HL-60 (cell line): ENCODE measurements around the gene PARVB.

ENCODE experiments used
- DNase-seq, 2 experiments: peaks; one replicate each; pipeline ENCODE4 v3.0.0-alpha.2; 2010 to 2020; ENCODE audit warnings: low read depth in 1 of 2, low spot score in 1 of 2
- H3K27ac ChIP-seq: fragments of 250-450 bp; sonication (Bioruptor Pico); replicated peaks from 2 replicates; pipeline ENCODE4 v1.5.1; 2020; ENCODE audit warnings: mild to moderate bottlenecking, moderate library complexity
- H3K27me3 ChIP-seq: fragments of 250-450 bp; sonication (Bioruptor Pico); 2 replicates; pipeline ENCODE4 v1.5.1; 2021; ENCODE audit warnings: mild to moderate bottlenecking, moderate library complexity; ENCODE audit not compliant: insufficient read depth, poor library complexity, severe bottlenecking
- H3K4me3 ChIP-seq: replicated peaks from 2 replicates; pipeline ENCODE4 v1.5.1; 2011; ENCODE audit warnings: mild to moderate bottlenecking, control low read depth, low read length; ENCODE audit not compliant: insufficient read depth
- GABPA ChIP-seq: IDR thresholded peaks from 2 replicates; pipeline ENCODE4 v1.6.1; 2012; ENCODE audit warnings: low read depth
- POLR2AphosphoS5 ChIP-seq: IDR thresholded peaks from 2 replicates; pipeline ENCODE4 v1.6.1; 2012; ENCODE audit warnings: low read depth
- REST ChIP-seq: IDR thresholded peaks from 2 replicates; pipeline ENCODE4 v1.6.1; 2012; ENCODE audit warnings: low read depth; ENCODE audit not compliant: insufficient replicate concordance
- SPI1 ChIP-seq: IDR thresholded peaks from 2 replicates; pipeline ENCODE4 v1.6.1; 2012; ENCODE audit warnings: low read depth, mild to moderate bottlenecking, borderline replicate concordance
- TF ChIP-seq, protein P1 (sequence below): IDR thresholded peaks from one replicate; pipeline ENCODE4 v1.5.1; 2011; ENCODE audit warnings: low read length, control low read depth, inconsistent platforms; ENCODE audit not compliant: insufficient read depth

The PARVB gene

DNA sequence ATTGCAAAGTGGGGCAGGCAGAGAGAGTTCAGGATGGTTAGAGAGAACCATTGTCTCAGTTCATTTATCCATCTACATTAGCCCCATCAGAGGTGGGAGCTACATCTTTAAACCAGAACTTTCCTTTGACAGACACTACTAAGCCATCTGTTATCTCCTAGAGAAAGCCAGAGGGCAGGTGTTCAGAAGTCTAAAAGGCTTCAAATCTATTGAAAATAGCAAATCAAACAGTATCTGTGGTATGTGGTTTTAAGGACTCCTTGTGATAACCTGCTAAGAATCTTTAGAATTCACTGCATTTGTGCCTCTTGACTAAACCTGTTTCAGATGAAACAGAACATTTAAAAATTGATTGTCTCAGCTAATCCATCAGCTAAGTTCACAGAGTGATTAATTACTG, 112.7 kb downstream of the PARVB start:
- Histone ChIP-seq H3K4me3 (no peak overlapping the region), H3K27ac (no peak overlapping the region), H3K27me3 (no peaks in the 10 kb centered on the region)
- TF ChIP-seq, protein P1, sequence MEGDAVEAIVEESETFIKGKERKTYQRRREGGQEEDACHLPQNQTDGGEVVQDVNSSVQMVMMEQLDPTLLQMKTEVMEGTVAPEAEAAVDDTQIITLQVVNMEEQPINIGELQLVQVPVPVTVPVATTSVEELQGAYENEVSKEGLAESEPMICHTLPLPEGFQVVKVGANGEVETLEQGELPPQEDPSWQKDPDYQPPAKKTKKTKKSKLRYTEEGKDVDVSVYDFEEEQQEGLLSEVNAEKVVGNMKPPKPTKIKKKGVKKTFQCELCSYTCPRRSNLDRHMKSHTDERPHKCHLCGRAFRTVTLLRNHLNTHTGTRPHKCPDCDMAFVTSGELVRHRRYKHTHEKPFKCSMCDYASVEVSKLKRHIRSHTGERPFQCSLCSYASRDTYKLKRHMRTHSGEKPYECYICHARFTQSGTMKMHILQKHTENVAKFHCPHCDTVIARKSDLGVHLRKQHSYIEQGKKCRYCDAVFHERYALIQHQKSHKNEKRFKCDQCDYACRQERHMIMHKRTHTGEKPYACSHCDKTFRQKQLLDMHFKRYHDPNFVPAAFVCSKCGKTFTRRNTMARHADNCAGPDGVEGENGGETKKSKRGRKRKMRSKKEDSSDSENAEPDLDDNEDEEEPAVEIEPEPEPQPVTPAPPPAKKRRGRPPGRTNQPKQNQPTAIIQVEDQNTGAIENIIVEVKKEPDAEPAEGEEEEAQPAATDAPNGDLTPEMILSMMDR, result no peak
- TF ChIP-seq REST (no peak), GABPA (no peak), SPI1 (no peak), POLR2AphosphoS5 (no peak)
- DNase-seq, result no peak

- no peak for DNase-seq
- TF ChIP-seq SPI1, result no peak
- no peak for TF ChIP-seq POLR2AphosphoS5
- TF ChIP-seq GABPA, result no peak
- TF ChIP-seq REST, result no peak
- TF ChIP-seq, protein P1, result no peak
- H3K27me3 ChIP-seq, result no peaks in the 10 kb centered on the region
- no peak overlapping the region for H3K4me3 ChIP-seq
- no peak overlapping the region for H3K27ac ChIP-seq
Measured at GRCh38 chr22:44137415-44137814, 113.3 kb downstream of the PARVB start.

DNA sequence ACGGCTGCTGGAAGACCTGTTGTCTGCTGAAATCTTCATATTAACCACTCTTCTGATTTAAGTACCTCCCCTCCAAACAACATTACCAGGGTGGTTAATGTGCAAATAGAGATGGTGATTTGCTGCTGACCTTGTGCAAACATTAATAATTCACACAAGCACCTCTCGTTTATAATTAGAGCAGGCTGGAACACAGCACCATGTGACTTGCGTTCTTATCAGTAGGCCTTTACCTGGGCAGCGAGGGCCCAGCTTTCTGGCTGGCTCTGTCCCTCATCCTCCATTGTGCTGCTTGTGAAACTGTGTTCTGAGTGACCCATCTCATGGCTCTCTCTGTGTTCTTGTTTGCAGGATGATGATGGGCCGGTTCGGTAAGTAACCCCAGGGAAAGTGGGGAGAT, 115.7 kb downstream of the PARVB start:
- TF ChIP-seq POLR2AphosphoS5 (no peak), SPI1 (no peak), GABPA (no peak), REST (no peak)
- TF ChIP-seq, protein P1, result no peak
- DNase-seq, result no peak
- Histone ChIP-seq H3K27me3 (no peaks in the 10 kb centered on the region), H3K4me3 (no peak overlapping the region), H3K27ac (no peak overlapping the region)
